K562 (cell line): ENCODE measurements around the gene GGA3. TPM values are rescaled to one million over a fixed set of nuclear protein-coding genes. Genes with fewer than 3 reads are reported as not detected.

Experiments used
- BHLHE40 ChIP-seq: IDR thresholded peaks from 2 replicates; pipeline ENCODE4 v1.6.1; 2011; ENCODE audit warnings: low read length, improper control_type of control experiment
- CBX1 ChIP-seq: sonication (generic); IDR thresholded peaks from 2 replicates; pipeline ENCODE4 v1.6.1; 2016; ENCODE audit warnings: antibody characterized with exemption, low read depth, mild to moderate bottlenecking
- DNMT1 ChIP-seq: fragments of 450-650 bp; IDR thresholded peaks from 2 replicates; pipeline ENCODE4 v1.6.1; 2016; ENCODE audit warnings: antibody characterized with exemption, mild to moderate bottlenecking
- EGR1 ChIP-seq: fragments of 450-650 bp; conservative IDR thresholded peaks from 2 replicates; pipeline ENCODE4 v1.6.1; 2017; ENCODE audit warnings: mild to moderate bottlenecking
- EHMT2 ChIP-seq: fragments of 450-650 bp; IDR thresholded peaks from 2 replicates; pipeline ENCODE4 v1.6.1; 2018; ENCODE audit warnings: antibody characterized with exemption
- ETV6 ChIP-seq, 3 experiments: fragments of 150-350 bp in 1 of 3; sonication (generic) in 1 of 3; formaldehyde crosslinking in 1 of 3; IDR thresholded peaks; 2 replicates each; pipeline versions ENCODE4 v1.6.1 to v1.8.0; 2014 to 2022; ENCODE audit warnings: borderline replicate concordance in 2 of 3, low read depth in 2 of 3, antibody characterized with exemption in 1 of 3, low read length in 1 of 3, mild to moderate bottlenecking in 1 of 3, missing genetic modification reagents in 1 of 3
- FOXP4 ChIP-seq: sonication (generic); formaldehyde crosslinking; IDR thresholded peaks from 2 replicates; pipeline ENCODE4 v1.8.0; 2022; ENCODE audit warnings: mild to moderate bottlenecking, missing genetic modification reagents, borderline replicate concordance
- JUN ChIP-seq, 2 experiments: sonication (generic) in 1 of 2; formaldehyde crosslinking in 1 of 2; IDR thresholded peaks; 2 replicates each; pipeline versions ENCODE4 v1.6.1 to v1.8.0; 2012 to 2022; ENCODE audit warnings: borderline replicate concordance in 2 of 2, mild to moderate bottlenecking in 2 of 2, improper control_type of control experiment in 1 of 2, low read depth in 1 of 2, low read length in 1 of 2, missing genetic modification reagents in 1 of 2
- JUND ChIP-seq, 2 experiments: IDR thresholded peaks; 2 replicates in 1 of 2; 3 replicates in 1 of 2; pipeline ENCODE4 v1.6.1; 2011; ENCODE audit warnings: borderline replicate concordance in 2 of 2, low read depth in 2 of 2, low read length in 2 of 2, improper control_type of control experiment in 1 of 2, missing biosample characterization in 1 of 2, missing genetic modification characterization in 1 of 2, missing genetic modification reagents in 1 of 2
- KLF10 ChIP-seq: fragments of 250-450 bp; sonication (Bioruptor Pico); IDR thresholded peaks from 2 replicates; pipeline ENCODE4 v1.6.1; 2021; ENCODE audit warnings: matching md5 sums
- PHF8 ChIP-seq: fragments of 200-600 bp; sonication (generic); IDR thresholded peaks from 2 replicates; pipeline ENCODE4 v1.6.1; 2012; ENCODE audit warnings: mixed run types, mild to moderate bottlenecking, inconsistent platforms, low read length, moderate library complexity, borderline replicate concordance
- PRMT5 ChIP-seq: sonication (generic); formaldehyde crosslinking; IDR thresholded peaks from 2 replicates; pipeline ENCODE4 v1.5.0; 2020; ENCODE audit warnings: missing genetic modification reagents
- PTTG1 ChIP-seq: fragments of 450-650 bp; IDR thresholded peaks from 2 replicates; pipeline ENCODE4 v1.6.1; 2016; ENCODE audit warnings: low read depth, mild to moderate bottlenecking, missing genetic modification characterization, missing compliant biosample characterization
- RERE ChIP-seq: sonication (generic); formaldehyde crosslinking; IDR thresholded peaks from 2 replicates; pipeline ENCODE4 v1.8.0; 2023; ENCODE audit warnings: missing genetic modification reagents, mild to moderate bottlenecking, borderline replicate concordance
- SIX5 ChIP-seq, 2 experiments: IDR thresholded peaks; 2 replicates each; pipeline ENCODE4 v1.6.1; 2011; ENCODE audit warnings: low read length in 2 of 2, borderline replicate concordance in 1 of 2, low read depth in 1 of 2, mild to moderate bottlenecking in 1 of 2, moderate library complexity in 1 of 2; ENCODE audit not compliant: insufficient read depth in 1 of 2
- SRSF7 ChIP-seq: fragments of 200-400 bp; formaldehyde crosslinking; optimal IDR thresholded peaks from 2 replicates; pipeline ENCODE3; 2017; ENCODE audit warnings: mild to moderate bottlenecking, low read depth, low read length
- ZC3H8 ChIP-seq: fragments of 450-650 bp; IDR thresholded peaks from 2 replicates; pipeline ENCODE4 v1.6.1; 2017
- ZEB2 ChIP-seq: fragments of 450-650 bp; IDR thresholded peaks from 2 replicates; pipeline ENCODE4 v1.6.1; 2016
- ZNF583 ChIP-seq: fragments of 250-450 bp; sonication (Bioruptor Pico); IDR thresholded peaks from 2 replicates; pipeline ENCODE4 v1.4.0; 2020
- polyA plus RNA-seq, 8 experiments: library from polyadenylated mRNA; depleted of rRNA in 4 of 8; stranded (reverse) in 5 of 8; unstranded in 3 of 8; fragments of >200 nt; fragmentation: Nextera tagmentation in 2 of 8; fragmentation: Illumina TruSeq in 1 of 8; extraction: Ambion mirVana in 2 of 8; extraction: Trizol in 1 of 8; gene quantifications; 2 replicates each; pipeline versions ENCODE4 v1.2.1 to v1.2.3, GENCODE V29; 2011 to 2014; ENCODE audit warnings: inconsistent platforms in 1 of 8, missing spikeins in 1 of 8
- total RNA-seq, 7 experiments: library from RNA; depleted of rRNA in 6 of 7; stranded (reverse); fragments of >200 nt in 6 of 7; fragmentation: Illumina TruSeq in 2 of 7; extraction: Trizol in 2 of 7; gene quantifications; 2 replicates each; pipeline versions ENCODE4 v1.2.1 to v1.2.3, GENCODE V29; 2011 to 2021; ENCODE audit warnings: low replicate concordance in 1 of 7

GGA3 gene
- total and polyA plus RNA-seq, 9 of the 15 experiments (the other 6 are each of a cell fraction or from before 2014, with no cell fraction given) = 5.7 to 64.9 (median 25.4) TPM

- TF ChIP-seq RERE (CRISPR knock-in tag) (no peak), SIX5 (IDR thresholded peaks at IDR 0.05; ENCODE audit: borderline replicate concordance in 1 of 2, insufficient read depth in 1 of 2, low read depth in 1 of 2, low read length in 2 of 2) (no peak), PHF8 (peak; percentile 87), ZEB2 (0 out of 2 replicates have a peak, but pooled peaks have one; percentile 34), EHMT2 (no peak), DNMT1 (no peak), FOXP4 (peak; percentile 91; the same call in 1 of the 2 replicates), KLF10 (no peak), JUND (IDR thresholded peaks at IDR 0.05; ENCODE audit: borderline replicate concordance, low read depth, low read length) (peak; percentile 38; the same call in 1 of the 2 replicates), JUND (tag; IDR thresholded peaks at IDR 0.05; ENCODE audit: borderline replicate concordance, low read depth, low read length) (no peak; the same call in 2 of the 3 replicates), BHLHE40 (peak; percentile 46), CBX1 (no peak), JUN (IDR thresholded peaks at IDR 0.05; ENCODE audit: borderline replicate concordance, low read depth, low read length) (peak; percentile 58; the same call in 1 of the 2 replicates), JUN (CRISPR knock-in tag; IDR thresholded peaks at IDR 0.05; ENCODE audit: borderline replicate concordance) (0 out of 2 replicates have a peak, but pooled peaks have one; percentile 45), PTTG1 (no peak), SRSF7 (no peak), EGR1 (peak; percentile 74), PRMT5 (CRISPR knock-in tag) (no peak), ETV6 (IDR thresholded peaks at IDR 0.05; ENCODE audit: borderline replicate concordance in 1 of 2, low read depth in 2 of 2, low read length in 1 of 2) (0 out of 4 replicates have a peak, but pooled peaks of 1 of the 2 experiments have one; percentile 9), ETV6 (CRISPR knock-in tag; IDR thresholded peaks at IDR 0.05; ENCODE audit: borderline replicate concordance) (no peak), ZNF583 (CRISPR knock-in tag) (0 out of 2 replicates have a peak, but pooled peaks have one; percentile 29), ZC3H8 (no peak)
These were observed at the start of gene GGA3, which contains the start of gene MRPS7 (continued) for GRCh38 chr17:75261336-75262111.
